Vagina (tissue), 2 donors: ENCODE results near the gene ULK4. TPM values are rescaled to one million over a fixed set of nuclear protein-coding genes. Genes with fewer than 3 reads are reported as not detected.
"Not testable (repeated sequence)": the region's sequence is repeated elsewhere in the genome, so short reads cannot be mapped to it uniquely, and the experiment has no call there.

Experiments used
- DNase-seq, 2 donors: peaks; one replicate each; pipeline ENCODE4 v3.0.0-alpha.2; 2017; ENCODE audit errors: extremely low spot score in 2 of 2
- H3K27ac ChIP-seq: fragments of 200-600 bp; sonication (generic); one replicate; pipeline ENCODE4 v1.5.1; 2019
- H3K27me3 ChIP-seq: fragments of 200-600 bp; sonication (generic); one replicate; pipeline ENCODE4 v1.5.1; 2019
- H3K36me3 ChIP-seq, 2 donors: fragments of 200-600 bp; sonication (generic); one replicate each; pipeline ENCODE4 v1.5.1; 2017 to 2019
- H3K4me1 ChIP-seq: fragments of 200-600 bp; sonication (generic); one replicate; pipeline ENCODE4 v1.5.1; 2019
- H3K4me3 ChIP-seq, 2 donors: fragments of 200-600 bp; sonication (generic); 1 replicate in 1 of 2; 2 replicates in 1 of 2; pipeline ENCODE4 v1.5.1; 2016 to 2019
- H3K9me3 ChIP-seq: fragments of 200-600 bp; sonication (generic); one replicate; pipeline ENCODE4 v1.5.1; 2019
- POLR2A ChIP-seq, 2 donors: fragments of 450-650 bp; IDR thresholded peaks; one replicate each; pipeline ENCODE4 v1.6.1; 2017; ENCODE audit warnings: antibody characterized with exemption in 2 of 2, mild to moderate bottlenecking in 2 of 2, moderate library complexity in 2 of 2
- POLR2AphosphoS5 ChIP-seq, 2 donors: sonication (generic); formaldehyde crosslinking; IDR thresholded peaks; one replicate each; pipeline ENCODE4 v1.9.0; 2017; ENCODE audit warnings: antibody characterized with exemption in 2 of 2, mild to moderate bottlenecking in 2 of 2, low read depth in 1 of 2; ENCODE audit not compliant: insufficient read depth in 1 of 2
- intact Hi-C: fragments of 100-400 bp; cut with DNase I; formaldehyde crosslinking; loops from one replicate; pipeline ENCODE4 v1.15.1; 2023
- total RNA-seq: library from RNA; depleted of rRNA; stranded (reverse); fragments of >200 nt; gene quantifications from one replicate; pipeline ENCODE4 v1.2.3, GENCODE V29; 2016
- TF ChIP-seq, protein P1 (sequence below), 3 experiments: fragments of 450-650 bp in 2 of 3; fragments of 200-600 bp in 1 of 3; sonication (generic) in 1 of 3; IDR thresholded peaks; one replicate each; pipeline ENCODE4 v1.5.1; 2017 to 2019; ENCODE audit warnings: antibody characterized with exemption in 3 of 3, mild to moderate bottlenecking in 2 of 3, moderate library complexity in 2 of 3

The ULK4 gene
- total RNA-seq, 1 donor from 2014 or later: 24.1 TPM

DNA sequence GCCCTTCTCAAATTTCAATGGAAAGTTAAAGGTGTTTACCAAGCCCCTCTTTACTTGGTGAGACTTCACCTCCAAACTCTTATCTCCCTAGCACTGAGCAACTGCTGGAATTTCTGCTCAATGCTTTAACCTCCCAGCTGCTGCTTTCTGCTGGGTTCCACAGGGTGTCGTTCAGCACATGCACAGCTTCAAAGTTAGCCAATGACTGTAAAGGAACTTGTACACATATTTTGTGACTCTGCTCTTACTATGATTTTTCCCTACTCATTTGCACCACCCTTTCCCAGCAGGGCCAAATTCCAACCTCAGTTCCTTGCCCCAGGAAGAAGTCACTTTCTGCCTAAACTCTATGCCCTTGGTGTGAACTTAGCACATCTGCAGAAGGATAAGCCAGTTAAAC, 89.7 kb downstream of the ULK4 start:
- intact Hi-C loops: no loop called here
- TF ChIP-seq POLR2A (IDR thresholded peaks at IDR 0.05) (no peak), POLR2AphosphoS5 (IDR thresholded peaks at IDR 0.05; ENCODE audit: insufficient read depth in 1 of 2, low read depth in 1 of 2) (no peak)
- TF ChIP-seq, protein P1, sequence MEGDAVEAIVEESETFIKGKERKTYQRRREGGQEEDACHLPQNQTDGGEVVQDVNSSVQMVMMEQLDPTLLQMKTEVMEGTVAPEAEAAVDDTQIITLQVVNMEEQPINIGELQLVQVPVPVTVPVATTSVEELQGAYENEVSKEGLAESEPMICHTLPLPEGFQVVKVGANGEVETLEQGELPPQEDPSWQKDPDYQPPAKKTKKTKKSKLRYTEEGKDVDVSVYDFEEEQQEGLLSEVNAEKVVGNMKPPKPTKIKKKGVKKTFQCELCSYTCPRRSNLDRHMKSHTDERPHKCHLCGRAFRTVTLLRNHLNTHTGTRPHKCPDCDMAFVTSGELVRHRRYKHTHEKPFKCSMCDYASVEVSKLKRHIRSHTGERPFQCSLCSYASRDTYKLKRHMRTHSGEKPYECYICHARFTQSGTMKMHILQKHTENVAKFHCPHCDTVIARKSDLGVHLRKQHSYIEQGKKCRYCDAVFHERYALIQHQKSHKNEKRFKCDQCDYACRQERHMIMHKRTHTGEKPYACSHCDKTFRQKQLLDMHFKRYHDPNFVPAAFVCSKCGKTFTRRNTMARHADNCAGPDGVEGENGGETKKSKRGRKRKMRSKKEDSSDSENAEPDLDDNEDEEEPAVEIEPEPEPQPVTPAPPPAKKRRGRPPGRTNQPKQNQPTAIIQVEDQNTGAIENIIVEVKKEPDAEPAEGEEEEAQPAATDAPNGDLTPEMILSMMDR (IDR thresholded peaks at IDR 0.05): no peak
- H3K4me1 ChIP-seq: no peaks in the 10 kb centered on the region
- no peaks in the 10 kb centered on the region for H3K36me3 ChIP-seq
- no peak overlapping the region for H3K4me3 ChIP-seq
- no peak for DNase-seq
- no peak overlapping the region for H3K27ac ChIP-seq
- H3K27me3 ChIP-seq: no peaks in the 10 kb centered on the region
- H3K9me3 ChIP-seq: no peaks in the 10 kb centered on the region

GRCh38 chr3:41867533-41867932, 94.4 kb downstream of the ULK4 start:
- DNase-seq: no peak
- Histone ChIP-seq H3K27ac (no peak overlapping the region), H3K36me3 (no peaks in the 10 kb centered on the region), H3K4me1 (no peaks in the 10 kb centered on the region), H3K27me3 (no peaks in the 10 kb centered on the region), H3K9me3 (no peaks in the 10 kb centered on the region), H3K4me3 (no peak overlapping the region)
- TF ChIP-seq POLR2A (IDR thresholded peaks at IDR 0.05): no peak
- TF ChIP-seq POLR2AphosphoS5 (IDR thresholded peaks at IDR 0.05; ENCODE audit: insufficient read depth in 1 of 2, low read depth in 1 of 2): no peak
- TF ChIP-seq, protein P1 (IDR thresholded peaks at IDR 0.05): no peak
- intact Hi-C loops: no loop called here

- TF ChIP-seq POLR2AphosphoS5 (IDR thresholded peaks at IDR 0.05; ENCODE audit: insufficient read depth in 1 of 2, low read depth in 1 of 2) (no peak), POLR2A (IDR thresholded peaks at IDR 0.05) (no peak)
- TF ChIP-seq, protein P1 (IDR thresholded peaks at IDR 0.05): no peak
- Histone ChIP-seq H3K27me3 (no peaks in the 10 kb centered on the region), H3K4me3 (no peak overlapping the region), H3K27ac (no peak overlapping the region), H3K36me3 (no peaks in the 10 kb centered on the region), H3K4me1 (no peaks in the 10 kb centered on the region), H3K9me3 (no peaks in the 10 kb centered on the region)
- no peak for DNase-seq
- intact Hi-C loops: no loop called here
These were observed 95.6 kb downstream of the ULK4 start for GRCh38 chr3:41866298-41866697.

- intact Hi-C loops: no loop called here
- no peak for TF ChIP-seq POLR2A (IDR thresholded peaks at IDR 0.05)
- no peak for TF ChIP-seq POLR2AphosphoS5 (IDR thresholded peaks at IDR 0.05; ENCODE audit: insufficient read depth in 1 of 2, low read depth in 1 of 2)
- TF ChIP-seq, protein P1 (IDR thresholded peaks at IDR 0.05): no peak
- no peak overlapping the region for H3K4me3 ChIP-seq
- no peak for DNase-seq
- no peaks in the 10 kb centered on the region for H3K27me3 ChIP-seq
- H3K4me1 ChIP-seq: no peaks in the 10 kb centered on the region
- H3K9me3 ChIP-seq: no peaks in the 10 kb centered on the region
- no peaks in the 10 kb centered on the region for H3K36me3 ChIP-seq
- H3K27ac ChIP-seq: no peak overlapping the region
These were observed 98.9 kb downstream of the ULK4 start for GRCh38 chr3:41863024-41863423.

- H3K4me3 ChIP-seq, H3K4me1 ChIP-seq, H3K9me3 ChIP-seq, DNase-seq, H3K27me3 ChIP-seq, intact Hi-C loops, H3K36me3 ChIP-seq, H3K27ac ChIP-seq: not testable (repeated sequence)
These were observed 101.4 kb downstream of the ULK4 start for GRCh38 chr3:41860489-41860888.

DNA sequence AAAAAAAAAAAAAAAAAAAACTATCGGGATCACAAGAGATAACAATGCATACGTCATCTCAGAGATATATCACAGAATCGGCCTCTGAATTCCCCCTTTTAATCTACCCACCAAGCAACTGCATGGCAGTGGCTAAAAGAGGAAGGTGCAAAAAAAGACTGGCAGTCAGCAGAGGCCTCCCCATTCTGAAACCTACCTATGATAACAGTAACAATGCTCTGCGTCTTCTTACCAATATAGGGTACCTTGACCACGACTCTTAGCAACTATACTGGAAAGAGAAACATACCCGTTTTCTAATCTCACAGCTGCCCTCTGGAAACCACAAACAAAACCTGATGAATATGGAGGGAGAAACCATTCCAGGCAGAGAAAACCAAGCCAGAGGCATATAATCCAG, 106.9 kb downstream of the ULK4 start:
- H3K27me3 ChIP-seq: no peaks in the 10 kb centered on the region
- no peaks in the 10 kb centered on the region for H3K36me3 ChIP-seq
- no peaks in the 10 kb centered on the region for H3K4me1 ChIP-seq
- no peak for DNase-seq
- no peak overlapping the region for H3K27ac ChIP-seq
- intact Hi-C loops: no loop called here
- no peaks in the 10 kb centered on the region for H3K9me3 ChIP-seq
- no peak overlapping the region for H3K4me3 ChIP-seq
- TF ChIP-seq POLR2A (IDR thresholded peaks at IDR 0.05): no peak
- TF ChIP-seq, protein P1 (IDR thresholded peaks at IDR 0.05): no peak
- no peak for TF ChIP-seq POLR2AphosphoS5 (IDR thresholded peaks at IDR 0.05; ENCODE audit: insufficient read depth in 1 of 2, low read depth in 1 of 2)
